Esophagus squamous epithelium (tissue), 4 donors: ENCODE measurements around the gene PRKCA.

Experiments used
- CTCF ChIP-seq, 6 experiments: fragments of 450-650 bp in 4 of 6; fragments of 200-600 bp in 2 of 6; sonication (generic) in 2 of 6; IDR thresholded peaks; one replicate each; pipeline ENCODE4 v1.5.1; 2016 to 2019; ENCODE audit warnings: antibody characterized with exemption in 6 of 6, mild to moderate bottlenecking in 4 of 6, moderate library complexity in 4 of 6
- POLR2A ChIP-seq, 4 donors: fragments of 450-650 bp; IDR thresholded peaks; one replicate each; pipeline ENCODE4 v1.6.1; 2017; ENCODE audit warnings: antibody characterized with exemption in 4 of 4, mild to moderate bottlenecking in 4 of 4, moderate library complexity in 3 of 4

- TF ChIP-seq POLR2A (IDR thresholded peaks at IDR 0.05) (no peak), CTCF (IDR thresholded peaks at IDR 0.05) (no peak)
Measured at GRCh38 chr17:66829386-66829864, 527.0 kb downstream of the PRKCA start.
